GM15510 (cell line): ENCODE measurements around the gene CDH16.

Source experiments
- POLR2A ChIP-seq: IDR thresholded peaks from 3 replicates; pipeline ENCODE4 v1.6.1; 2011; ENCODE audit warnings: borderline replicate concordance; ENCODE audit not compliant: insufficient read length; ENCODE audit errors: extremely low read depth

Gene CDH16

DNA sequence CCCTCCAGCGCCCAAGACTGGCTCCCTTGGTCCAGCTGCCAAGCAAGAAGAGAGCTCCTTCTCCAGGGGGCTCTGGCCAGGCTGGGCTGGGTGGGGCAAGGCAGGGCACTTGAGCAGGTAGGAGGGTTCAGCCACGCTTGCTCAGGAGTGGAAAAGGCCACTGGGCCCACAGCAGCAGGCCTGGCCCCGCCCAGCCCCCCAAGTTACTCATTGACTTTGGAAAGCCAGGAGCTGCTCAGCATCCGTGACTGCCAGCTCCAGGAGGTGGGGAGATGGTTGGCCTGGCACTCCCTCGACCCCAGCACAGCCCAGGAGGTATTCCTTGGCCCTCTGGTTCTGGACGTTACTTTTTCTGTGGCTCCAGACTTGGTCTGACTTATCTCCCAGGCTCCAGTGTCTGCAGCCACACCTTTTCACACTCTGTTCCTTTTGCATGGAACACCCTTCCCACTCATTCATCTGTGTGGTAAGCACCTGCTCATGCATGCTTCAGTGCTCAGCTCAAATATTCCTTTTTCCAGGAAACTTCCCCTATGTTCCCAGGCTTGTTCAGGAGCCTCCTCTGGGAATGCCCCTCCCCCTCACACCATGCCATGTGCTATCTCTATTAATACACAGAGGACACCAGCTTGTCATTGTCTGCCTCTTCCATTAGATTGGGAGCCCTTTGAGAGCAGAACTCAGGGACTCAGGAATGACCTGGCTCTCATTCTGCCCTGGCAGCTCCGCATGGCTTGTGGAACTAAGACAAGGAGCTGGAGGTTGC is at the start of gene CDH16:
Gene CDH16, minus strand, starts transcription at position 83 of the 766 bp plus-strand sequence. CDS start 820 bp downstream, outside the sequence.
- TF ChIP-seq POLR2A, result no peak

- TF ChIP-seq POLR2A, result no peak
Measured at GRCh38 chr16:66964049-66964448, 45.4 kb upstream of the CDH16 start.

DNA sequence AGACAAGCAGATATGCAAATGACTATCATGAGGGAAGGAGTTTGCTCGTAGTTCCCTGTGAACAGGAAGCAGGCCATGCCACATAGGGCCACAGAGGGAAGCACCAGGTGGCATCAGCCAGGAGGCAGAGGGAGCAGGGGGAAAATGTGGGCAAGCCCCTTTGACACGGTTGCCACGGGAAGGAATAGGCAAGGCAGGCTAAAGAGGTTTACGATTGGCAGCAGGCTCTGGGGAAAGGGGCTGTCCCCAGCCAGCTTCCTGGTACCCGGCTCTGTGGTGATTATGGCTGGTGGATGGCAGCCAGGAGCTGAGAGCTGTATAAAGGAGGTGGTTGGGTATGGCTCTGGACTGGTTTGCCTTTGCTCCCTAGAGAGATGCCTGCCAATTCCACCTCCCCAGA is 43.2 kb upstream of the CDH16 start:
- TF ChIP-seq POLR2A, result no peak

DNA sequence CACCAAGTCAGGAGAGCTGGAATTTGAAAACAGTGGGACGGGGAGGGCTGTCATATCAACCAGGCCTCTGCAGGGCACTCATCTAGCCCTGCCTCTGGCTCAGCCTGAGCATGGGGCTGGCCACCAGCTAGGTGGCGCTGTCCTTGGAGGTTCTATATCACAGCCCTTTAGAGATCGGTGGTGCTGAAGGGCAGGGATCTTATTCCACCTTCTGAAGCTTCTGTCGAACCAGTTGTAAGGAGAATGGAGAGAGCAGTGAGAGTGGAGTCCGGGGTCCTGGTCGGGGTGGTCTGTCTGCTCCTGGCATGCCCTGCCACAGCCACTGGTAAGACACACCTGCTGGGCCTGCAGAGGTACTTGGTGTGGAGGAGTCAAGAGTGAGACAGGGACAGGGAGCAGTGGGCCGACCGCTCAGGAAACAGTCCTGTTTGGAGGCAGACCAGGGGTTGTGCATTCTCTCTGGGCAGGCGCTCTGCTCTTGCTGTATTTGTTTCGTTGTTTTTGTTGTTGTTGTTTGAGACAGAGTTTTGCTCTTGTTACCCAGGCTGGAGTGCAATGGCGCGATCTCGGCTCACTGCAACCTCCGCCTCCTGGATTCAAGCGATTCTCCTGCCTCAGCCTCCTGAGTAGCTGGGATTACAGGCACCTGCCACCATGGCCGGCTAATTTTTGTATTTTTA is 42.5 kb upstream of the CDH16 start, which contains the start of gene CES3:
Gene CES3, plus strand, starts transcription at position 202 of the 680 bp plus-strand sequence. Its CDS starts 42 bp downstream, at position 244.
- TF ChIP-seq POLR2A, result no peak

DNA sequence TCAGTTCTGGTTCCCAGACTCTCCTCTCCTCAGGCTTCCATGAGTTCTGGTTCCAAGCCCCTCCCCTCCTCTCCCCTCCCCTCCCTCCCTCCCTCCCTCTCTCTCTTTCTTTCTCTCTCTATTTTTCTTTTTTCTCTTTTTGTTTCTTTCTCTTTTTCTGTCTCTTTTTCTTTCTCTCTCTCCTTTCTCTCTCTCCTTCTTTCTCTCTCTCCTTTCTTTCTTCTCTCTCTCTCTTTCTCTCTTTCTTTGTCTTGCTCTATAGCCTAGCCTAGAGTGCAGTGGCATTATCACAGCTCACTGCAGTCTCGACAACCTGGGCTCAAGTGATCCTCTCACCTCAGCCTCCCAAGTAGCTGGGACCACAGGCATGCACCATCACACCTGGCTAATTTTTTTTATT is 41.6 kb upstream of the CDH16 start:
- TF ChIP-seq POLR2A, result no peak

- TF ChIP-seq POLR2A, result no peak
Measured at GRCh38 chr16:66959704-66960161, 41.0 kb upstream of the CDH16 start.

DNA sequence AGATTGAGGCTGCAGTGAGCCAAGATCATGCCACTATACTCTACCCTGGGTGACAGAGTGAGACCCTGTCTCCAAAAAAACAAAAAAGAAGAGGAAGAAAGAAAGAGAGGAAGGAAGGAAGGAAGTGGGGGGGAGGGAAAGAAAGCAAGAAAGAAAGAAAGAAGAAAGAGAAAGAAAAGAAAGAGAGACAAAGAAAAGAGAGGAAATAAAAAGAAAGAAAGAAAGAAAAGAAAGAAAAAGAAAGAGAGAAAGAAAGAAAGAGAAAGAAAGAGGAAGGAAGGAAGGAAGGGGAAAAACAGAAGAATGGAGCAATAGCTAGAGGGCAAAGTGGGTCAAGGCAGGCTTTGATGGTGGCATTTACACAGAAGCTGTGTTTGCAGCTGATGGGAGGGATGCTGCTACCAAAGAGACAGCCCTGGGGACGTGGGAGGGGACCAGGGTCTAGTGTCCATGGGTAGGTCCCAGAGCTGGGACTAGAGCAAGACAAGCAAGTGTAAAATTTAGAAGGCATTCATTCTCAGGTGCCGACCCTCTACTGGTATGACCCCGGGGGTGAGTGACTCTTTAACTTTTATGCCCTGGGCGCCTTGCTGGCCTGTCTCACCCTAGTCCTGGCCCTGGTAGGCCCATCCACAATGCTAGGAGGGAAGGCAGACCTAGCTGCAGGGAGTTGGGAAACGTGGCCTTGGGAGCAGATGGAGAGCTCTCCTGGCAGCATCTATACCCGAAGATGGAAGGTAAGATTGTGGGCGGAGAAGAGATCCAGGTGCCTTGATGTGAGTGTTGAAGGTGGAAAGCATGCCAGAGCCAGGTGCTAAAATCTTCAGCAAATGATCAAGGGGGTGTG is 40.4 kb upstream of the CDH16 start:
- no peak for TF ChIP-seq POLR2A

DNA sequence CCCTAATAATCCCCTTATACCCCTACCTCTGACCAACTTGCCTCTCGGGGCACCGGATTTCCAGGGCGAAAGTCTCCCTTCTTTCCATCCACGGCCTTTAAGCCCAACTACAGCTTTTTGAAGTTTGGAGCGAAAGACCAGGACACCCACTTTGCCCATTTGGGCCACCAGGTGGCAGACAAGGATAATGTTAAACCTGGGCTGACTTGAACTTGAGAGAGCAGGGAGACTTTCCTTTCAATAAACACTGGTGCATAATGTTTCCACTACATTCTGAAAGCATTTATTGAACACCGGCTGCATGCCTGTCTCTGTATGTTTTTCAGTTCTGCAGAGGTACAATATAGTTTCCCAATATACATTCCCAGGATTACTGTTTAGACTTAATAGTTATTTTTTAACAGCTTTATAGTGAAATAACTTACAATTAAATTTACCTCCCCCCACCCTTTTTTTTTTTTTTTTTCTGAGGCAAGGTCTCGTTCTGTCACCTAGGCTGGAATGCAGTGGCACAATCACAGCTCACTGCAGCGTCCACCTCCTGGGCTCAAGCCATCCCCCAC is 35.5 kb upstream of the CDH16 start:
- TF ChIP-seq POLR2A, result no peak

DNA sequence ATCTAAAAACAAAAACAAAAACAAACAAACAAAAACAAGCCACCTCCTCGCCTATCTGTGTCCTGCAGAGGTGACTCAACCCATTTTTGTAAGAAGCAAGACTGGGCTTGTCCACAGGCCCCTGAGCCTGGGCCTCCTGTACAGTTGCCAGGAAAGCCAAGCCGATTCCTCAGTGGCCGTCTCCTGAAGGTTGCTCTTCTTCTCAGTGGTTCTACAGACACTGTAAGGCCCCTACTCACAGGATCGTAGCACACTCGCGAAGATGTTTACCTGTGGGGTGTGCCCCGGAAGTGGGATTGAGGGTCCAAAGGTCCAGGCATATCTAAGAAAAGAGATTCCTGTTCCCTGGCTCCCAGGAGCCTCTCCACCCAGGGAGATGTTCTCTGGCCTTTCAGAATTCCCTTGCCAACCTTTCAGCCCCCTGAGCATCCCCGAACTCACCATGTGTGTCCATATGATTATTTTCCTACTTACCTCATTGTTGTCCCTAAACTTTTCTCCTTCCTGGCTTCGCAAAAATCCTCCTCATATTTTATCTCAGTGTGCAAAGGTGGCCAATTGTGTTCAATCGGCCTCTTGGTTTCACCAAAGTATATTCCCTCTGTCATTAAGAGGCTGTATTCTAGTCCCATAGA is 34.9 kb upstream of the CDH16 start:
- TF ChIP-seq POLR2A, result no peak

DNA sequence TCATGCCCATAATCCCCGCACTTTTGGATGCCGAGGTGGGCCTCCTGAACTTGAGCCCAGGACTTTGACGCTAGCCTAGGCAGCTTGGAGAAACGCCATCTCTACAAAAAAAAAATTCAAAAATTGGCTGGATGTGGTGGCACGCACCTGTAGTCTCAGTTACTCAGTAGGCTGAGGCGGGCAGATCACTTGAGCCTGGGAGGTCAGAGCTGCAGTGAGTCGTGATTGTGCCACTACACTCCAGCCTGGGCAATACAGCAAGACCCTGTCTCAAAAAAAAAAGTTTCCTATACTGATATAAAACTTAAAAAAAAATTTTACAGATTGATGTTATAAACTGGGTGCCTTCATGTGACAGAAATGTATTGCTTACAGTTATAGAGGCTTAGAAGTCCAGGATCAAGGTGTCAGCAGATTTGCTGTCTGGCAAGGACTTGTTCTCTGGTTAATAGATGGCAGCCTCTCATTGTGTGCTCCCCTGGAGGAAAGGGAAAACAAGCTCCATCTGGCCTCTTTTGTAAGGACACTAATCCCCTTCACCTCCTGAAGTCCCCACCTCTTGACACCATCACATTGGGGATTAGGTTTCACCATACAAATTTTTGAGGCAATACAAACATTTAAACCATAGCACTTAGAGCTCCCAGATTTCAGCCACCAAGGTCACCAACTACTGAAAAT is 33.9 kb upstream of the CDH16 start:
- TF ChIP-seq POLR2A, result no peak

DNA sequence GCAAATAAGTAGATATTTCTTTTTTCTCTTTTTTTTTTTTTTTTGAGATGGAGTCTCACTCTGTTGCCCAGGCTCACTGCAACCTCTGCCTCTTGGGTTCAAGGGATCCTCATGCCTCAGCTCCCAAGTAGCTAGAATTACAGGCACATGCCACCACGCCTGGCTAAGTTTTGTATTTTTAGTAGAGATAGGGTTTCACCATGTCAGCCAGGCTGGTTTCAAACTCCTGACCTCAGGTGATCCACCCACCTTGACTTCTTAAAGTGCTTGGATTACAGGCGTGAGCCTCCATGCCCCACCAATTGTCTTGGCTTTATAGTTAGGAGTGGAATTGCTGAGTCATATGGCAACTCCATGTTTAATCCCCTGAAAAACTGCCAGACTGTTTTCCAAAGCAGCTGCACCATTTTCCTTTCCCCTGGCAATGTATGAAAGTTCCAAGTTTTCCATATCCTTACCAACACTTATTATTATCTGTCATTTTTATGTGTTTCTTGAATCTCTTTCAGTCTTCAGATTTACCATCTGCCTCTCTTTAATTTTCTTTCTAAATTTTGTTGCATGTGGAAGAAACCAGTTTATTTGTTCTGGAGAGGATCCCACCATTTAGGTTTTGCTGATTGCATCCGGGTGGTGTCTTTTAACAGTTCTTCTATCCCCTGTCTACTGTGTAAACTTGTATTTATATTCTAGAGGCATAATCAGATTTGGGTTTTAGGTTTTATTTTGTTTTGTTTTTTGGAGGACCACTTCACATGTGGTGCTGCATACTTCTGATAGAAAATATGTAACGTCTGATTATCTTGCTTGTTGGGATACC is 32.5 kb upstream of the CDH16 start:
- TF ChIP-seq POLR2A, result no peak

DNA sequence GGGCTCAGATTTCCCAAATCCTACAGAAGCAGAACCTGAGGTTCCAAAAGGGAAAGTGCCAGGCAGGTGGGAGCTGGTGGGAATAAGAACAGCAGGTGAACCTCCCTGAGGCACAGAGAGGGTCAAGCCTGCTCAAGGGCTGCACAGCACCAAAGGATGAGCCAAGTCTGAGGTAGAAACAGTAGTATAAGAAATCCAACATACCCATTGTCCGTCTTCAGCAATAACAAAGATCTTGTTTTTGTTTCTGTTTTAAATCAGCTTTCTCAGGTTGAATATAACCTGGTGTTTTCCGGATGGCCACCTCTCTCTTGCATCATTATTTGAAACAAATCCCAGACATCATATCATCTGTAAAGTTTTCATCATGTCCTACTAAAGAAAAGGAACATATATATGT is 31.8 kb upstream of the CDH16 start:
- no peak for TF ChIP-seq POLR2A

DNA sequence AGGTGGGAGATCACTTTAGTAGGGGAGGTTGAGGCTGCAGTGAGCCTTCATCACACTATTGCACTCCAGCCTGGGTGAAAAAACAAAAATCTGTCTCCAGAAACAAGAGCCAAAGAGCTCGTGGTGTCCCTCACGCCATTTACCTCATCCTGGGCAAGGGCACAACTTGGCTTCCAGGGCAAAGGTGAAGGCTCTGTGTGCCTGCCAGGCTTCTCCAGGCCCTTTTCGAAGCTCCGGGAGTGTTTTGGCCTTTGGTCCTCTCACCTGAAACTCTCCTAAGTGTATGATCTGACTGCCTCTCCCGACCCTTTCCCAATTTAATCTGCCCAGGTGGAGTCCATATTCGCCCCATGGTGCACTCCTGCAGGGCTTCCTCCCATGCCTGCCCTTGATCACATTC is 30.8 kb upstream of the CDH16 start:
- TF ChIP-seq POLR2A, result no peak
